Measurements from ENCODE around the gene RCAN2. TPM values are rescaled to one million over a fixed set of nuclear protein-coding genes. Genes with fewer than 3 reads are reported as not detected.

The RCAN2 gene
- total and polyA plus RNA-seq, 2 donors (not counting 3 experiments of a cell fraction or from before 2014, with no cell fraction given), result 0.07 to 0.33 TPM

DNA sequence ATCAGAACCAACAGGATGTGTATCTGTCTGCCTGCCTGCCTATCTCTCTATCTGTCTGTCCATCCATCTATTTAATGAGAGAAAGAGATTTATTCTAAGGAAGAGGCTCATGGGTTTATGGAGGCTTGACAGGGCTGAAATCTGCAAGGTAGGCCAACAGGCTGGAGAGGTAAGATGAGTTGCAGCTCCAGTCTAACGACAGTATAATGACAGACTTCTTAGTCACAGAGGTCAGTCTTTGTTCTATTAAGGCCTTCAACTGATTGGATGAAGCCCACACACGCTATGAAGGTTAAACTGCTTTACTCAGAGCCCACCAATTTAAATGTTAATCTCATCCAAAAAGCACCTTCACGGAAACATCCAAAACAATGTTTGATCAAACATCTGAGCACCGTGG lies 220.1 kb downstream of the RCAN2 start:
- no TSS peak for BruUV-seq (replicated peaks)
- Histone ChIP-seq H3K4me2 (ENCODE audit: insufficient read depth, low read length) (no peak overlapping the region), H3K27ac (ENCODE audit: insufficient read depth, low read depth, low read length) (no peak overlapping the region), H3K4me3 (replicated peaks in 1 of 3; ENCODE audit: insufficient read depth in 1 of 3, low read depth in 1 of 3, low read length in 3 of 3) (no peak overlapping the region), H2AFZ (ENCODE audit: low read depth, low read length) (no peak overlapping the region), H3K4me1 (ENCODE audit: control insufficient read depth, extremely low read depth, insufficient read depth, low read length) (no peaks in the 10 kb centered on the region), H4K20me1 (replicated peaks; ENCODE audit: control insufficient read depth, extremely low read depth, insufficient read depth, low read length) (no peaks in the 10 kb centered on the region), H3K79me2 (ENCODE audit: control insufficient read depth, insufficient read depth, low read length) (no peaks in the 10 kb centered on the region), H3K9me1 (replicated peaks; ENCODE audit: control insufficient read depth, extremely low read depth, insufficient read depth, low read length) (no peaks in the 10 kb centered on the region), H3K27me3 (ENCODE audit: control insufficient read depth in 2 of 2, insufficient read depth in 2 of 2, low read length in 2 of 2) (peaks cover 0 to 5% of the 10 kb centered on the region in 2 experiments), H3K9me3 (replicated peaks; ENCODE audit: control insufficient read depth, insufficient read depth, low read length) (no peaks in the 10 kb centered on the region), H3K36me3 (ENCODE audit: control insufficient read depth in 2 of 2, extremely low read depth in 1 of 2, insufficient read depth in 2 of 2, low read length in 2 of 2) (no peaks in the 10 kb centered on the region), H3K9ac (replicated peaks; ENCODE audit: extremely low read depth, insufficient read depth, low read length) (no peak overlapping the region)
- CTCF ChIA-PET, result no interaction called here
- POLR2A ChIA-PET, result no interaction called here
- intact Hi-C loops (cut with micrococcal nuclease), result no loop called here
- DNase-seq (ENCODE audit: low read depth, low spot score), result no peak
- FAIRE-seq, result no peak
- dilution Hi-C loops (cut with MboI; ENCODE audit: extremely low pct_ligation_motif_present, low sequenced_read_pairs), result no loop called here
- TF ChIP-seq MYC (IDR thresholded peaks at IDR 0.05; ENCODE audit: low read depth, low read length) (no peak), MAX (IDR thresholded peaks at IDR 0.05; ENCODE audit: insufficient read depth, insufficient read length) (no peak), POLR2AphosphoS5 (IDR thresholded peaks at IDR 0.05; ENCODE audit: insufficient read depth, low read depth, low read length) (no peak), GATA2 (IDR thresholded peaks at IDR 0.05; ENCODE audit: insufficient read depth, insufficient read length, low read depth, low read length) (no peak), JUN (IDR thresholded peaks at IDR 0.05; ENCODE audit: borderline replicate concordance, insufficient read depth, insufficient read length, low read depth) (no peak), FOS (IDR thresholded peaks at IDR 0.05; ENCODE audit: borderline replicate concordance, insufficient read depth, low read length) (no peak), EZH2 (IDR thresholded peaks at IDR 0.05; ENCODE audit: borderline replicate concordance, low read depth, low read length, severe bottlenecking) (no peak), POLR2A (IDR thresholded peaks at IDR 0.05; ENCODE audit: low read depth, low read length) (no peak)
- TF ChIP-seq, protein P1, sequence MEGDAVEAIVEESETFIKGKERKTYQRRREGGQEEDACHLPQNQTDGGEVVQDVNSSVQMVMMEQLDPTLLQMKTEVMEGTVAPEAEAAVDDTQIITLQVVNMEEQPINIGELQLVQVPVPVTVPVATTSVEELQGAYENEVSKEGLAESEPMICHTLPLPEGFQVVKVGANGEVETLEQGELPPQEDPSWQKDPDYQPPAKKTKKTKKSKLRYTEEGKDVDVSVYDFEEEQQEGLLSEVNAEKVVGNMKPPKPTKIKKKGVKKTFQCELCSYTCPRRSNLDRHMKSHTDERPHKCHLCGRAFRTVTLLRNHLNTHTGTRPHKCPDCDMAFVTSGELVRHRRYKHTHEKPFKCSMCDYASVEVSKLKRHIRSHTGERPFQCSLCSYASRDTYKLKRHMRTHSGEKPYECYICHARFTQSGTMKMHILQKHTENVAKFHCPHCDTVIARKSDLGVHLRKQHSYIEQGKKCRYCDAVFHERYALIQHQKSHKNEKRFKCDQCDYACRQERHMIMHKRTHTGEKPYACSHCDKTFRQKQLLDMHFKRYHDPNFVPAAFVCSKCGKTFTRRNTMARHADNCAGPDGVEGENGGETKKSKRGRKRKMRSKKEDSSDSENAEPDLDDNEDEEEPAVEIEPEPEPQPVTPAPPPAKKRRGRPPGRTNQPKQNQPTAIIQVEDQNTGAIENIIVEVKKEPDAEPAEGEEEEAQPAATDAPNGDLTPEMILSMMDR (IDR thresholded peaks at IDR 0.05; ENCODE audit: extremely low read depth in 1 of 2, insufficient read depth in 1 of 2, low read depth in 1 of 2, low read length in 2 of 2), result no peak
